ENCODE data around the gene ORC3.
"Not testable (repeated sequence)": the region's sequence is repeated elsewhere in the genome, so short reads cannot be mapped to it uniquely, and the experiment has no call there.

The ORC3 gene

DNA sequence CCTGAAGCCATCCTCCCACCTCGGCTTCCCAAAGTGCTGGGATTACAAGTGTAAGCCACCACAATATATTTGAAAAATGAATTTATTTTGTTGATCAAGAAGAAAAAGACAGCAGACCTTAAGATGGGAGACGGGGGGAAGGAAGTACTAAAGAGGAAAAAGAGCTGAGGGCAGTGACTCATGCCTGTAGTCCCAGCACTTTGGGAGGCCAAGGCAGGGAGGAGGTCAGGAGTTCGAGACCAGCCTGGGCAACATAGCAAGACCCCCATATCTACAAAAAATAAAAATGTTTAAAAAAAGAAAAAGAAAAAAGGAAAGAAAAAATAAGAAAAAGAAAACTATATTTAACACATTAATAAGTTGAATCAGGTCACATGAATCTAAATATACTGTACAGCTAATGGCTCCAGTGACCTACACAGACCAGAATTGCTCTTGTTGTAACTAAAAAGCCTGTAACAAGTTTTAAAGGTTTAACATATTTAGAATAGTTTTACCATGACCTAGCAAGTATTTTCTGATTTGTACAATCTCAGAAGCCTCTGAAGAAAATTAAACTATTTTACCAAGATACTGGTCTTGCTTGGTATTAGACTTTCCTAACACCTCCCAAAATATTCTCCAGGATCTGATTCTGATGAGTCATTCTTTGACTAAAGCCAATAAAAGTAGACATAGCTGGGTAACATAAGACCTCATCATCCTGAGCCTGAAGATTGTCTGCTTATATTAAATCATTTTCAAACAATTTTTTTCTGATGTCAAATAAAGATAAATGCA lies 116.4 kb downstream of the ORC3 start:
- Histone ChIP-seq H3K27me3 (no peaks in the 10 kb centered on the region), H3K4me3 (no peak overlapping the region), H3K4me1 (peaks cover 0 to 7% (median 0%) of the 10 kb centered on the region in 4 donors), H3K9me3 (no peaks in the 10 kb centered on the region), H3K27ac (no peak overlapping the region), H3K36me3 (no peaks in the 10 kb centered on the region)
- DNase-seq: no peak
- no peak for TF ChIP-seq CTCF (IDR thresholded peaks at IDR 0.05)
- intact Hi-C loops (cut with DNase I; ENCODE audit: low total_unique reads): no loop called here

DNA sequence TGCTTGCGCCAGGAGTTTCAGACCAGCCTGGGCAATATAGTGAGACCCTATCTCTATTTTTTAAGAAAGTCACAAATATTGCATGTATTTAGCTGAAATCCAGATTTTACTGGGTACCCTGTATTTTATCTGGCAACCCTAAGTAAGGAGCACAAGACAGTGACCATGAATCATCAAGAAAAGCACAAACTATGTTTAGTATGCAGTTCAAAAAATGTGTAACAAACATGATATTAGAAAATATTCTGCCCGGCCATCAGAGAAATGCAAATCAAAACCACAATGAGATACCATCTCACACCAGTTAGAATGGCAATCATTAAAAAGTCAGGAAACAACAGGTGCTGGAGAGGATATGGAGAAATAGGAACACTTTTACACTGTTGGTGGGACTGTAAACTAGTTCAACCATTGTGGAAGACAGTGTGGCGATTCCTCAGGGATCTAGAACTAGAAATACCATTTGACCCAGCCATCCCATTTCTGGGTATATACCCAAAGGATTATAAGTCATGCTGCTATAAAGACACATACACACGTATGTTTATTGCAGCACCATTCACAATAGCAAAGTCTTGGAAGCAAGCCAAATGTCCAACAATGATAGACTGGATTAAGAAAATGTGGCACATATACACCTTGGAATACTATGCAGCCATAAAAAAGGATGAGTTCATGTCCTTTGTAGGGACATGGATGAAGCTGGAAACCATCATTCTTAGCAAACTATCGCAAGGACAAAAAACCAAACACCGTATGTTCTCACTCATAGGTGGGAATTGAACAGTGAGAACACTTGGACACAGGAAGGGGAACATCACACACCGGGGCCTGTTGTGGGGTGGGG lies 118.9 kb downstream of the ORC3 start:
- intact Hi-C loops (cut with DNase I; ENCODE audit: low total_unique reads); H3K27me3 ChIP-seq: not testable (repeated sequence)

DNA sequence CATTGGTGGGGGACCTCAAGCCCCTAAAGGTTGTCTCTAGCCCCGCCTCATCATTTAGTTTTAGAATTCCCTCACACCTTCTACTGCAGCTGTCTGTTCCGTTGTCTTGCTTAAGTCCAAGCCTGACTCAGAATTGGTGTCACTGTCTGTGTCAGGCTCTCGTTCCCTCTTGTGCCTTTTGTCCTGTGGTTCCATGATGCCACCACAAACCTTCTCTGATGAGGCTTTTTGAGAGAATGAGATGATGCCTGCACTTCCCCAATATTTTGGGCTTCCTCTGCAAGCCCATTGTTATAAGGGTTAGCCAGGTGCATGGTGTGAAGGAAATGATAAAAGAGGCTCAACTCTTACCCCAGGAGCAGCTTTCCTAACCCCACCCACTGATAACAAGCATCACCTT lies 120.2 kb downstream of the ORC3 start:
- no peak for DNase-seq
- Histone ChIP-seq H3K36me3 (no peaks in the 10 kb centered on the region), H3K27ac (no peak overlapping the region), H3K4me3 (no peak overlapping the region), H3K27me3 (no peaks in the 10 kb centered on the region), H3K4me1 (no peaks in the 10 kb centered on the region), H3K9me3 (no peaks in the 10 kb centered on the region)
- intact Hi-C loops (cut with DNase I; ENCODE audit: low total_unique reads): no loop called here
- TF ChIP-seq CTCF (IDR thresholded peaks at IDR 0.05): no peak

More for the DNA sequence above, 118.9 kb downstream of the ORC3 start:
- H3K4me3 ChIP-seq, H3K4me1 ChIP-seq, H3K9me3 ChIP-seq, DNase-seq, H3K36me3 ChIP-seq, H3K27ac ChIP-seq: not testable (repeated sequence)

DNA sequence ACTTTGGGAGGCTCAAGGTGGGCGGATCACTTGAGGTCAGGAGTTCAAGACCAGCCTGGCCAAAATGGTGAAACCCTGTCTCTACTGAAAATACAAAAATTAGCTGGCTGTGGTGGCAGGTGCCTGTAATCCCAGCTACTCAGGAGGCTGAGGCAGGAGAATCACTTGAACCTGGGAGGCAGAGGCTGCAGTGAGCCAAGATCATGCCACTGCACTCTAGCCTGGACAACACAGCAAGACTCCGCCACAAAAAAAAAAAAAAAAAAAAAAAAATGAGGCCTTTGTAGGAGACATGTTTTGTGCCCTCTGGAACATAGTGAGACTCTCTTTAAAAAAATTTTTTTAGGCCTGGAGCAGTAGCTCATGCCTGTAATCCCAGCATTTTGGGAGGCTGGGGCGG lies 122.8 kb downstream of the ORC3 start:
- DNase-seq; H3K4me1 ChIP-seq; H3K4me3 ChIP-seq; H3K27me3 ChIP-seq; intact Hi-C loops (cut with DNase I; ENCODE audit: low total_unique reads); H3K27ac ChIP-seq; H3K36me3 ChIP-seq; H3K9me3 ChIP-seq: not testable (repeated sequence)

DNA sequence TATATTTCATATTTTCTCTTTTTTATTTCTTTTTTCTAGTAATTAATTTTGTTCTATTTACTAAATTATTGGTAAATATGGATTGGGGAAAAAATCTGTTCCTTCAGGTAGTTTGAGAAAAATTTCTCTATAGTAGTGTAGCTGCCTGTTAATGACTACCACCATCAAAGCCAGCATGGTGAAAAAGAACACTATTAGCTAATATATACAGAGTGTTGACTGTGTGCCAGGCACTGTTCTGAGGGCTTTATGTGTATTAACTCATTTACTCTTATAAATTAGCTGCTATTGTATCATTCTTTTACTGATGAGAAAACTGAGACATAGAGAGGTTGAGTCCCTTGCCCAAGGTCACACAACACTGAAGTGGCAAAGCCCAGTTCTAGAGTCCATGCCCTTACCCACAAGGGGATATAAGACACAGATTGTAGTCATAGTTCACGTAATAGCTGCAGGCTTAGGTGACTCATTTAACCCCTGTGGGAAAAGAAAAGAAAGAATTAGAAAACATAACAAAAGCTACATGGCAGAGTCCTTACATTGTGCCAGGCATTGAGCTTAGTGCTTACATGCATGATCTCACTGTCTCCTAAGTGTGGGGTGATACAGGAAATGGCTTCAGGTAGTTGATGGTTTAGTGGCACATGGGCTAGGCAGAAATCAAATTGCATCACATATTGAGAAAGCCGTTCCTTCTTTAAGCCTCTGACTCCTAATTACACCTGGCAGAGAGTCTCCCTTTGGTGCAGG lies 124.3 kb downstream of the ORC3 start:
- Histone ChIP-seq H3K27me3 (no peaks in the 10 kb centered on the region), H3K4me1 (no peaks in the 10 kb centered on the region), H3K27ac (no peak overlapping the region), H3K4me3 (no peak overlapping the region), H3K36me3 (no peaks in the 10 kb centered on the region), H3K9me3 (no peaks in the 10 kb centered on the region)
- DNase-seq: no peak
- TF ChIP-seq CTCF (IDR thresholded peaks at IDR 0.05): no peak
- intact Hi-C loops (cut with DNase I; ENCODE audit: low total_unique reads): no loop called here
